Embryonic facial prominence (tissue), 1 donor: Measurements from ENCODE around the gene MID2.
"Not testable (repeated sequence)": the region's sequence is repeated elsewhere in the genome, so short reads cannot be mapped to it uniquely, and the experiment has no call there.

Experiments used
- DNase-seq: peaks from one replicate; pipeline ENCODE4 v3.0.0-alpha.2; 2016; ENCODE audit errors: extremely low spot score

The MID2 gene

GRCh38 chrX:107955337-107955736, 129.7 kb downstream of the MID2 start:
- not testable (repeated sequence) for DNase-seq

DNA sequence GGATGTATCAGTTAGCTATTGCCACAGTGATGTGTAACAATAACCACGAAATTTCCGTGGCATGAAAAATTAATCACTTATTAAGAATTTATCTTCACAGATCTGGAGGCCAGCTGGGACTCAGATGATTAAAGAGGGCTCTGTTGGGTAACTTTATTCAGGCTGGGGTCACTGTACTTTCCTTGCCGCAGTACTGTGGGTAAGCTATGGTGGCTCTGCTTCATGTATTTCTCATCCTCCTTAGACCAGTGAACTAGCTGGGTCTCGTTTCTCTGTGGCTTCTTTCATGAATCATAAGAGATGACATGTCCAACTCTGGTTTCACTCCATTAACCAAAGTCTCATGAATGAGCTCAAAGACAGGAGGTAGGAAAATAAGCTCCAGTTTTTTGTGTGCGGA, 143.0 kb downstream of the MID2 start:
- no peak for DNase-seq

- DNase-seq, result no peak
Observed at GRCh38 chrX:107970073-107970472, 144.4 kb downstream of the MID2 start.

DNA sequence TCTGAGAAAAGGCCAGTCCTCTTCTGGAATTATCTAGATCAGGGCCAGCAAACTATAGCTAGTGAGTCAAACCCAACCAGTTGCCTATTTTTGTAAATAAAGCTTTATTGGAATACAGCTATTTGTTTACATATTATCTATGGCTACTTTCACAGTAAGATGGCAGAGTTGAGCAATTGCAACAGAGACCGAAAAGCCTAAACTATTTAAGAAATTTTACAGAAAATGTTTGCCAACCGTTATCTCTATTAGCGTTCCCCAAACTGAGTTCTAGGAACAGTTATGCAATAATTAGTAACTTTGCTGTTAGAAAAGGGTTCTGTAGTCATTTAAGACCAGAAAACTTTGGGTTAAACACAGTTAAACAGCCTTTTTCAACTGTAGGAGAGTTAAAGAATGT, 146.0 kb downstream of the MID2 start:
- DNase-seq, result no peak
